Uterus (tissue), 4 donors: ENCODE data around the gene PIP4K2A. TPM values are rescaled to one million over a fixed set of nuclear protein-coding genes. Genes with fewer than 3 reads are reported as not detected.

ENCODE experiments used
- DNase-seq, 2 donors: peaks; one replicate each; pipeline ENCODE4 v3.0.0-alpha.2; 2019 to 2020
- H3K27ac ChIP-seq, 2 donors: fragments of 200-600 bp; sonication (generic); 1 replicate in 1 of 2; 2 replicates in 1 of 2; pipeline ENCODE4 v1.5.1; 2016 to 2018
- H3K27me3 ChIP-seq, 2 donors: fragments of 200-600 bp; sonication (generic); one replicate each; pipeline ENCODE4 v1.5.1; 2018 to 2019; ENCODE audit warnings: control low read depth in 1 of 2
- H3K36me3 ChIP-seq, 2 donors: fragments of 200-600 bp; sonication (generic); one replicate each; pipeline ENCODE4 v1.5.1; 2019; ENCODE audit warnings: control low read depth in 1 of 2
- H3K4me1 ChIP-seq, 2 donors: fragments of 200-600 bp; sonication (generic); one replicate each; pipeline ENCODE4 v1.5.1; 2018 to 2019; ENCODE audit warnings: control low read depth in 1 of 2
- H3K4me3 ChIP-seq, 2 donors: fragments of 200-600 bp; sonication (generic); 1 replicate in 1 of 2; 2 replicates in 1 of 2; pipeline ENCODE4 v1.5.1; 2018 to 2019; ENCODE audit warnings: mild to moderate bottlenecking in 1 of 2
- H3K9me3 ChIP-seq, 2 donors: fragments of 200-600 bp; sonication (generic); one replicate each; pipeline ENCODE4 v1.5.1; 2019; ENCODE audit warnings: control low read depth in 1 of 2
- POLR2A ChIP-seq, 2 donors: fragments of 450-650 bp; IDR thresholded peaks; one replicate each; pipeline ENCODE4 v1.6.1; 2016; ENCODE audit warnings: antibody characterized with exemption in 2 of 2, mild to moderate bottlenecking in 1 of 2, moderate library complexity in 1 of 2
- intact Hi-C: fragments of 100-400 bp; cut with DNase I; formaldehyde crosslinking; loops from one replicate; pipeline ENCODE4 v1.15.1; 2023; ENCODE audit warnings: low total_unique reads
- total RNA-seq, 4 donors: library from RNA; depleted of rRNA in 3 of 4; stranded (reverse); fragments of >200 nt in 3 of 4; gene quantifications; one replicate each; pipeline versions ENCODE4 v1.1.0 to v1.2.4, GENCODE V29; 2014 to 2023
- TF ChIP-seq, protein P1 (sequence below), 4 experiments: fragments of 200-600 bp in 2 of 4; fragments of 450-650 bp in 2 of 4; sonication (generic) in 2 of 4; IDR thresholded peaks; one replicate each; pipeline ENCODE4 v1.5.1; 2016 to 2019; ENCODE audit warnings: antibody characterized with exemption in 4 of 4, mild to moderate bottlenecking in 2 of 4, moderate library complexity in 1 of 4
- donor health status: DM: yes; HTN: yes; CAD: no.

The PIP4K2A gene
- total RNA-seq, 4 donors from 2014 or later: 17.4 to 42.4 (median 22.0) TPM

- Histone ChIP-seq H3K27ac (no peak overlapping the region), H3K9me3 (no peaks in the 10 kb centered on the region), H3K4me3 (no peak overlapping the region), H3K36me3 (no peaks in the 10 kb centered on the region), H3K4me1 (peaks cover 0 to 3% of the 10 kb centered on the region in 2 donors), H3K27me3 (no peaks in the 10 kb centered on the region)
- TF ChIP-seq, protein P1, sequence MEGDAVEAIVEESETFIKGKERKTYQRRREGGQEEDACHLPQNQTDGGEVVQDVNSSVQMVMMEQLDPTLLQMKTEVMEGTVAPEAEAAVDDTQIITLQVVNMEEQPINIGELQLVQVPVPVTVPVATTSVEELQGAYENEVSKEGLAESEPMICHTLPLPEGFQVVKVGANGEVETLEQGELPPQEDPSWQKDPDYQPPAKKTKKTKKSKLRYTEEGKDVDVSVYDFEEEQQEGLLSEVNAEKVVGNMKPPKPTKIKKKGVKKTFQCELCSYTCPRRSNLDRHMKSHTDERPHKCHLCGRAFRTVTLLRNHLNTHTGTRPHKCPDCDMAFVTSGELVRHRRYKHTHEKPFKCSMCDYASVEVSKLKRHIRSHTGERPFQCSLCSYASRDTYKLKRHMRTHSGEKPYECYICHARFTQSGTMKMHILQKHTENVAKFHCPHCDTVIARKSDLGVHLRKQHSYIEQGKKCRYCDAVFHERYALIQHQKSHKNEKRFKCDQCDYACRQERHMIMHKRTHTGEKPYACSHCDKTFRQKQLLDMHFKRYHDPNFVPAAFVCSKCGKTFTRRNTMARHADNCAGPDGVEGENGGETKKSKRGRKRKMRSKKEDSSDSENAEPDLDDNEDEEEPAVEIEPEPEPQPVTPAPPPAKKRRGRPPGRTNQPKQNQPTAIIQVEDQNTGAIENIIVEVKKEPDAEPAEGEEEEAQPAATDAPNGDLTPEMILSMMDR (IDR thresholded peaks at IDR 0.05): no peak
- TF ChIP-seq POLR2A (IDR thresholded peaks at IDR 0.05): no peak
- DNase-seq: no peak
- intact Hi-C loops: no loop called here
These were observed 12.0 kb downstream of the PIP4K2A start for GRCh38 chr10:22702348-22702747.

GRCh38 chr10:22701132-22701826, 13.1 kb downstream of the PIP4K2A start:
- H3K27me3 ChIP-seq: no peaks in the 10 kb centered on the region
- intact Hi-C loops: no loop called here
- peaks cover 0 to 3% of the 10 kb centered on the region in 2 donors for H3K4me1 ChIP-seq
- no peak overlapping the region for H3K27ac ChIP-seq
- no peak for TF ChIP-seq POLR2A (IDR thresholded peaks at IDR 0.05)
- TF ChIP-seq, protein P1 (IDR thresholded peaks at IDR 0.05): no peak
- no peak overlapping the region for H3K4me3 ChIP-seq
- no peaks in the 10 kb centered on the region for H3K9me3 ChIP-seq
- no peaks in the 10 kb centered on the region for H3K36me3 ChIP-seq
- DNase-seq: no peak

- H3K27ac ChIP-seq: no peak overlapping the region
- no peak overlapping the region for H3K4me3 ChIP-seq
- no peaks in the 10 kb centered on the region for H3K27me3 ChIP-seq
- intact Hi-C loops: no loop called here
- H3K4me1 ChIP-seq: peaks cover 0 to 3% of the 10 kb centered on the region in 2 donors
- no peak for DNase-seq
- H3K9me3 ChIP-seq: no peaks in the 10 kb centered on the region
- no peak for TF ChIP-seq POLR2A (IDR thresholded peaks at IDR 0.05)
- TF ChIP-seq, protein P1 (IDR thresholded peaks at IDR 0.05): no peak
- no peaks in the 10 kb centered on the region for H3K36me3 ChIP-seq
These were observed 13.9 kb downstream of the PIP4K2A start for GRCh38 chr10:22700489-22700888.

DNA sequence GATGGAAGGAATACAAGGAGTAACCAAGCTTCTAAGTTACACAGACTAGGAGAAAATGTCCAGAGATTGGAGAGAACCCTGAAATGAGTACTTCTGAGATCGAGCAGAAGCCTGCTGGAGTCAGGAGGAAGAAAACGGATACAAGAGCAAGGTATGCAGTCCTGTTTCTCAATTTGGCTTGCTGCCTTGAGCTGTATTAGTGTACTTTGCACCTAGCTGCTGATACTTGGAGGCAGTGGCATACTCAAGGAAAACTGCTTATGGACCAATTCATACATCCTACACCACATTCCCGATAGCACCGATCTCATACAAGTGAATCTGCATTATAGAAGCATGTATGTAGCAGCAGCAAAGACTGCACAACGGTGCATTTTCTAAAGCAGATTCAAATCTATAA, 14.4 kb downstream of the PIP4K2A start:
- no peak for DNase-seq
- intact Hi-C loops: no loop called here

DNA sequence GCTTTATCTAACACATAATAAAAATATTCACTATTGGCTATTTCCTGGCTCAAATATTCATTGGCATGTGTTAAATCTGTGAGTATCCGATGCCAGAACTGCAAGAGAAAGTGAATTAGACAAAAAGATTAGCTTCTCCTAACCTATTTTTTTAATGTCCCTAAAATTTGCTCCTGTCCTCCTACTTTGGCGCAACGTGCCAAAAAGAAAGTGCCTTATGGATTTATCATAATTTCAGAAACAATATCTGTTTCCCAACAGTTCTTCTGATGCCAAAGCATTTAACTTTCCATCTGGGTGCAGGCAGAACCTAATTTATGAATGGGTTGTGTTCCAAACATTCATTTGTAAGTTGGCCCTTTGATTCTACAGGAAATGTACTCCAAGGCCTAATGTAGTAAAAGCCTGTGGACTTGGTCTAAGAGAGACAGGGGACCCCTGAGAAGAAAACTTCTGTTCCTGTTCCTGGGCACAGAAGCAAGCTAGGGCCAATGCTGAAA, 15.4 kb downstream of the PIP4K2A start:
- Histone ChIP-seq H3K27ac (no peak overlapping the region), H3K4me1 (peaks cover 0 to 3% of the 10 kb centered on the region in 2 donors)

More for the DNA sequence above, 14.4 kb downstream of the PIP4K2A start:
- Histone ChIP-seq H3K9me3 (no peaks in the 10 kb centered on the region), H3K4me3 (no peak overlapping the region), H3K4me1 (peaks cover 0 to 3% of the 10 kb centered on the region in 2 donors), H3K27ac (no peak overlapping the region), H3K27me3 (no peaks in the 10 kb centered on the region), H3K36me3 (no peaks in the 10 kb centered on the region)
- TF ChIP-seq, protein P1 (IDR thresholded peaks at IDR 0.05): no peak
- TF ChIP-seq POLR2A (IDR thresholded peaks at IDR 0.05): no peak

More for the DNA sequence above, 15.4 kb downstream of the PIP4K2A start:
- H3K4me3 ChIP-seq: no peak overlapping the region
- no peaks in the 10 kb centered on the region for H3K27me3 ChIP-seq
- H3K36me3 ChIP-seq: no peaks in the 10 kb centered on the region
- DNase-seq: no peak
- intact Hi-C loops: no loop called here
- no peaks in the 10 kb centered on the region for H3K9me3 ChIP-seq
- TF ChIP-seq, protein P1 (IDR thresholded peaks at IDR 0.05): no peak
- no peak for TF ChIP-seq POLR2A (IDR thresholded peaks at IDR 0.05)
